Mesendoderm (in vitro differentiated cells): ENCODE data around the gene NTN1.

Experiments used
- DNase-seq: peaks from one replicate; pipeline ENCODE4 v3.0.0; 2013
- H2AK5ac ChIP-seq: 2 replicates; pipeline ENCODE4 v1.6.1; 2013; ENCODE audit warnings: low read length, inconsistent platforms
- H2BK120ac ChIP-seq: 2 replicates; pipeline ENCODE4 v1.6.1; 2013; ENCODE audit warnings: low read depth, mild to moderate bottlenecking, low read length, moderate library complexity, mixed read lengths
- H2BK15ac ChIP-seq: replicated peaks from 2 replicates; pipeline ENCODE4 v1.6.1; 2013; ENCODE audit warnings: low read depth, mild to moderate bottlenecking, moderate library complexity
- H2BK5ac ChIP-seq: 2 replicates; pipeline ENCODE4 v1.6.1; 2013; ENCODE audit warnings: low read length, inconsistent platforms
- H3K18ac ChIP-seq: 2 replicates; pipeline ENCODE4 v1.6.1; 2013; ENCODE audit warnings: mild to moderate bottlenecking, low read length, mixed read lengths
- H3K23ac ChIP-seq: one replicate; pipeline ENCODE4 v1.6.1; 2013; ENCODE audit warnings: low read length
- H3K27ac ChIP-seq: 2 replicates; pipeline ENCODE4 v1.5.1; 2013; ENCODE audit warnings: low read depth, mild to moderate bottlenecking, inconsistent platforms, low read length, moderate library complexity
- H3K27me3 ChIP-seq: 2 replicates; pipeline ENCODE4 v1.6.1; 2013; ENCODE audit warnings: low read length, control low read depth, mild to moderate bottlenecking, inconsistent platforms; ENCODE audit not compliant: insufficient read depth, poor library complexity
- H3K36me3 ChIP-seq: 2 replicates; pipeline ENCODE4 v1.6.1; 2013; ENCODE audit warnings: low read length, inconsistent platforms; ENCODE audit not compliant: control insufficient read depth, insufficient read depth
- H3K4ac ChIP-seq: one replicate; pipeline ENCODE4 v1.6.1; 2013; ENCODE audit warnings: low read depth, mild to moderate bottlenecking, low read length, moderate library complexity
- H3K4me1 ChIP-seq: 2 replicates; pipeline ENCODE4 v1.6.1; 2013; ENCODE audit warnings: low read depth, low read length, inconsistent platforms; ENCODE audit not compliant: control insufficient read depth
- H3K4me2 ChIP-seq: 2 replicates; pipeline ENCODE4 v1.6.1; 2013; ENCODE audit warnings: low read length
- H3K4me3 ChIP-seq: 2 replicates; pipeline ENCODE4 v1.5.1; 2013; ENCODE audit warnings: mild to moderate bottlenecking, low read length
- H3K56ac ChIP-seq: one replicate; pipeline ENCODE4 v1.6.1; 2013; ENCODE audit warnings: low read length
- H3K79me1 ChIP-seq: 2 replicates; pipeline ENCODE4 v1.6.1; 2013; ENCODE audit warnings: low read length, inconsistent platforms
- H3K79me2 ChIP-seq: 2 replicates; pipeline ENCODE4 v1.6.1; 2013; ENCODE audit warnings: mild to moderate bottlenecking, low read length; ENCODE audit not compliant: control insufficient read depth, insufficient read depth
- H3K9ac ChIP-seq: 2 replicates; pipeline ENCODE4 v1.6.1; 2013; ENCODE audit warnings: low read length, inconsistent platforms
- H4K5ac ChIP-seq: one replicate; pipeline ENCODE4 v1.6.1; 2013; ENCODE audit warnings: low read length
- H4K8ac ChIP-seq: one replicate; pipeline ENCODE4 v1.6.1; 2013; ENCODE audit warnings: low read depth, mild to moderate bottlenecking, control low read depth, low read length, moderate library complexity
- WGBS: extraction: QIAGEN DNeasy Blood & Tissue Kit; methylation state at CpG from one replicate; pipeline ENCODE4 v1.1.7; 2013; ENCODE audit warnings: low lambda C conversion rate, missing lambda C conversion rate; ENCODE audit not compliant: insufficient coverage; ENCODE audit errors: extremely low coverage; 5-methylcytosine and 5-hydroxymethylcytosine counted together

Gene NTN1

DNA sequence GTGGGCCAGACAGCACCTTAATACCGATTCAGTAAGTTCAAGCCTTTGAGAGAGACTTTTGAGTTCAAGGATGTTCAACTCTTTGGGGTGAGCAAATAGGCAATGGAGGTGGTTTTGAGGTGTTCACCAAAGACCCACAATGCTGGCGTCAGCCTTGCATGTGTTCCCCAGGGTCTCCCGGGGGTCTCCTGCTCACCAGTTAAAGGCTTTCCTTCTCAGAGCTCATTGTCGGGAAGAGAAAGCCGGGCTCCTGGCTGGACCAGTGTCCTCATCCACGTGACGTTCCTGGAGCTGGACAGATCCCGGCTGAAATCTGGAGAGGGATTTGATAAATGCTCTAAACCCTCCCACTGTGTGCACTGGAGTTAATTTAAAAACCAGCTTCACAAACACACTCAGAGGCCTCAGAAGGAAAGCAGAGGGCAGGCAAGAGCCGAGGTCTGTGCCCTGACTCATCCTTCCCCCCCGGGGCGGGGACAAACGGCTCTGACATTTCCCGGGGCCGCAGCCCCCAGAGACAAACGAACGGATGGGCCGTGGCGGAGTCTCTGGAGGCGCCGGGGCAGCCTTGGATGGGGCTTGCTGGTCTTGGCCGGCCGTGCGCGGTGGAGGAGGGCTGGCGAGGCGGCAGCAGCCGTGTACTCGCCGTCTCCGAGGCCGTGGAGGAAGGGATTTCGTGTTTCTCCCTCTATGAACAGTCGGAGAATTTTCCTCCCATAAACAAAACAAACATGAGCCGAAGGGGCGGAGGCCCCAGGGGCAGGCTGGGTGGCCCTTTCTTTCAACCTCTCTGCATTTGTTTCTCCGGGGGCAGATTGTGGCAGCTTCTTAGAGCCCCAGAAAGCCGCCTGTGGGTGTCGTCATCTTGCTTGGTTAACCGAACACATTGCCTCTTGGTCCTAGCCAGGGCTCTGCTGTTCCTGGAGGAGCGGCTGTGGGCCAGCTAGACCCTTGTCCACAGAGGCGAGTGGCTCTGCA lies 94.2 kb downstream of the NTN1 start:
- H2BK5ac ChIP-seq = no peak overlapping the region
- H3K18ac ChIP-seq = peak overlapping the region; percentile 10
- no peak overlapping the region for H3K4me3 ChIP-seq
- no peak overlapping the region for H4K5ac ChIP-seq
- H2AK5ac ChIP-seq = no peak overlapping the region
- peak overlapping the region; percentile 83 for H3K56ac ChIP-seq
- no peak overlapping the region for H2BK15ac ChIP-seq
- no peak overlapping the region for H4K8ac ChIP-seq
- no peaks in the 10 kb centered on the region for H3K36me3 ChIP-seq
- WGBS = no CpG with 5 or more reads among the region's 41 CpGs
- H3K27ac ChIP-seq = no peak overlapping the region
- no peaks in the 10 kb centered on the region for H3K79me1 ChIP-seq
- peak overlapping the region; percentile 50 for H3K4me2 ChIP-seq
- H3K4ac ChIP-seq = no peak overlapping the region
- H2BK120ac ChIP-seq = no peak overlapping the region
- peak; percentile 88 for DNase-seq
- peak overlapping the region; percentile 49 for H3K9ac ChIP-seq
- H3K4me1 ChIP-seq = no peaks in the 10 kb centered on the region
- H3K79me2 ChIP-seq = no peaks in the 10 kb centered on the region
- no peaks in the 10 kb centered on the region for H3K27me3 ChIP-seq
- H3K23ac ChIP-seq = no peak overlapping the region

- no peak overlapping the region for H4K8ac ChIP-seq
- no peak overlapping the region for H2BK5ac ChIP-seq
- H3K27ac ChIP-seq = no peak overlapping the region
- H3K36me3 ChIP-seq = no peaks in the 10 kb centered on the region
- no peak overlapping the region for H2AK5ac ChIP-seq
- no peak overlapping the region for H3K9ac ChIP-seq
- H3K18ac ChIP-seq = peak overlapping the region; percentile 10
- no peak overlapping the region for H3K23ac ChIP-seq
- no peak overlapping the region for H4K5ac ChIP-seq
- no peaks in the 10 kb centered on the region for H3K27me3 ChIP-seq
- no peak overlapping the region for H2BK120ac ChIP-seq
- no peaks in the 10 kb centered on the region for H3K4me1 ChIP-seq
- no peak overlapping the region for H2BK15ac ChIP-seq
- no peak overlapping the region for H3K4ac ChIP-seq
- no peak overlapping the region for H3K4me2 ChIP-seq
- H3K79me2 ChIP-seq = no peaks in the 10 kb centered on the region
- DNase-seq = no peak
- no peak overlapping the region for H3K56ac ChIP-seq
- WGBS = no CpG with 5 or more reads among the region's 11 CpGs
- no peaks in the 10 kb centered on the region for H3K79me1 ChIP-seq
- no peak overlapping the region for H3K4me3 ChIP-seq
Measured at GRCh38 chr17:9116311-9116835, 95.1 kb downstream of the NTN1 start.

DNA sequence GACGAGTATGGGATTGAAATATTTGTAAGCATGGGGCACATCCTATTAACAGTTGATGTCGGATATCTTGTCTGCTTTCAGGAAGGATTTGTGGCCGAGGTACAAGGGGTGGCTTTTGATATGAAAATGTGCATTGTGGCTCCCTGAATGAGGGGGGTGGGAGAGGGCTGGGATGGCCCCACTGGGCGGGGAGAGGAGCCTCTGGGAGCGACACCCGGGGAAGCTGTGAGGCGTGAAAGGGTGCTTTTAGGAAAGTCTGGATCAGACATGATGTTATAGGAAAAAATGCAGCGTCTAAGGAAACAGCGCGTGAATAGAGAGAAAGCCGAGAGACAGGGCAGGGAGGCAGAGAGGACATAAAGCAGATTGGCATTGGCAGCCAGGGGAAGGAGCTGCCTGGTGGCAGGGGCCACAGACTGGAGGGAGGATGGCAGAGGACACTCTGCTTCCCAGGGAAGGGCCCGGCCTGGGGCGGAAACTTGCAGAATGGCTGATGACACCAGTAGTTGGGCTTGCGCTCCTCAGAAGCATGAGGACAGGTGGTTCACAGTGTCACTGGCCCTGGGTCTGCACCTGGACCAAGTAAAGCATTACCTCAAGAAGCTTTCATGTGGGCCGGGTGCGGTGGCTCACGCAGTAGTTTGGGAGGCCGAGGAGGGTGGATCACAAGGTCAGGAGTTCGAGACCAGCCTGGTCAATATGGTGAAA lies 95.7 kb downstream of the NTN1 start:
- H2AK5ac ChIP-seq = no peak overlapping the region
- H2BK120ac ChIP-seq = no peak overlapping the region
- no peak overlapping the region for H3K4ac ChIP-seq
- H3K23ac ChIP-seq = no peak overlapping the region
- H3K36me3 ChIP-seq = no peaks in the 10 kb centered on the region
- no peak overlapping the region for H3K9ac ChIP-seq
- no peaks in the 10 kb centered on the region for H3K27me3 ChIP-seq
- H3K4me3 ChIP-seq = no peak overlapping the region
- no peak overlapping the region for H4K8ac ChIP-seq
- no peak overlapping the region for H3K27ac ChIP-seq
- H3K4me1 ChIP-seq = no peaks in the 10 kb centered on the region
- H2BK5ac ChIP-seq = no peak overlapping the region
- H3K79me1 ChIP-seq = no peaks in the 10 kb centered on the region
- no peak for DNase-seq
- H3K79me2 ChIP-seq = no peaks in the 10 kb centered on the region
- H3K56ac ChIP-seq = no peak overlapping the region
- H4K5ac ChIP-seq = no peak overlapping the region
- no peak overlapping the region for H3K18ac ChIP-seq
- no CpG with 5 or more reads among the region's 19 CpGs for WGBS
- no peak overlapping the region for H2BK15ac ChIP-seq
- no peak overlapping the region for H3K4me2 ChIP-seq

GRCh38 chr17:9120471-9120870 lies 99.2 kb downstream of the NTN1 start:
- Histone ChIP-seq H3K36me3 (no peaks in the 10 kb centered on the region), H3K9ac (no peak overlapping the region), H3K4me3 (no peak overlapping the region), H3K27me3 (no peaks in the 10 kb centered on the region), H2BK5ac (no peak overlapping the region), H3K79me1 (no peaks in the 10 kb centered on the region), H3K18ac (no peak overlapping the region), H4K5ac (no peak overlapping the region), H3K27ac (no peak overlapping the region), H3K4me2 (no peak overlapping the region), H3K4ac (no peak overlapping the region), H3K23ac (no peak overlapping the region), H2BK120ac (no peak overlapping the region), H3K79me2 (no peaks in the 10 kb centered on the region), H2AK5ac (no peak overlapping the region), H2BK15ac (no peak overlapping the region), H3K4me1 (no peaks in the 10 kb centered on the region), H3K56ac (no peak overlapping the region), H4K8ac (no peak overlapping the region)
- DNase-seq = no peak
- WGBS = no CpG with 5 or more reads among the region's 5 CpGs

DNA sequence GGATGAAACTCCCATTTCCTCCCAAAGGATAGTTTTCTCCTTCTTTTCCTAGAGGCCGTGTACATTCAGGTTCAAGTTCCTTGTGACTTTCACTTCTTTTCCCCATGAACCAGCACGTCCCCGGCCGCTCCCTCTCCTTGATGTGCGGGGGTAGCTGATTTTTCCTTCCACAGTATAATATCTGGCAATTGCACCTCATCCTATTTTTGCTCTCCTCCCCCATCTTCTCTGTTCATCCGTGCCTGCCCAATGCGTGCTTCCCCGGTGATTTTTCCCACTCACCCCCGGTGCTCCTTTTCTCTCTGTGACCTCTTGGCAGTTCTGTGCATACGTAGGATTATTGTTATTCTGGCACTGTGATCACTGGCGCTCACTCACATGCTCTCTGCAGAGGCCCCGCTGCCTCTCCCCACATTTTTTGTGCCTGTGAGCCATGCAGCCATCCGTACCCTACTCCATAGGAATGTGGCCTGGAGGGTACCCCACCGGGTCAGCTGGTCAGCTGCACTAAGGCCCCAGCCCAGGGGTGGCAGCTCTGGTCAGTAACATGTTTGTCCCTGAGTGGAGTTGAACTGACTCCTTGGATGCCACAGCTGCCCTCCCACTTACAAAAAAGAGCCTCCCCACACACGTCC lies 100.0 kb downstream of the NTN1 start:
- Histone ChIP-seq H3K18ac (no peak overlapping the region), H3K56ac (no peak overlapping the region), H2BK5ac (no peak overlapping the region), H2BK15ac (no peak overlapping the region), H3K4me3 (no peak overlapping the region), H3K79me2 (no peaks in the 10 kb centered on the region), H3K79me1 (no peaks in the 10 kb centered on the region), H4K8ac (no peak overlapping the region), H3K27me3 (no peaks in the 10 kb centered on the region), H3K4me2 (no peak overlapping the region), H3K23ac (no peak overlapping the region), H2AK5ac (no peak overlapping the region), H2BK120ac (no peak overlapping the region), H4K5ac (no peak overlapping the region), H3K9ac (no peak overlapping the region), H3K36me3 (no peaks in the 10 kb centered on the region), H3K4ac (no peak overlapping the region), H3K4me1 (no peaks in the 10 kb centered on the region), H3K27ac (no peak overlapping the region)
- DNase-seq = no peak
- no CpG with 5 or more reads among the region's 15 CpGs for WGBS
